AG04449 (cell line): ENCODE measurements around the gene KCNH1.

Source experiments
- CTCF ChIA-PET: fragments of 350-600 bp; formaldehyde crosslinking; extraction: SDS; loops from one replicate; lab custom pipeline; 2021; ENCODE audit warnings: antibody characterized with exemption; lab: Yijun Ruan, JAX
- POLR2A ChIA-PET: fragments of 400-600, 350-600 bp; formaldehyde crosslinking; extraction: SDS; loops from one replicate; lab custom pipeline; 2020; ENCODE audit warnings: antibody characterized with exemption, inconsistent platforms; lab: Yijun Ruan, JAX
- DNase-seq: peaks from one replicate; pipeline ENCODE4 v3.0.0-alpha.2; 2010; ENCODE audit warnings: low read depth, low spot score
- H3K4me3 ChIP-seq: 2 replicates; pipeline ENCODE4 v1.5.1; 2011; ENCODE audit warnings: low read depth, mild to moderate bottlenecking, control low read depth, low read length
- TF ChIP-seq, protein P1 (sequence below): IDR thresholded peaks from one replicate; pipeline ENCODE4 v1.5.1; 2011; ENCODE audit warnings: mild to moderate bottlenecking, moderate library complexity, low read length, control low read depth, inconsistent platforms; ENCODE audit not compliant: insufficient read depth; ENCODE audit errors: missing control alignments

Gene KCNH1

DNA sequence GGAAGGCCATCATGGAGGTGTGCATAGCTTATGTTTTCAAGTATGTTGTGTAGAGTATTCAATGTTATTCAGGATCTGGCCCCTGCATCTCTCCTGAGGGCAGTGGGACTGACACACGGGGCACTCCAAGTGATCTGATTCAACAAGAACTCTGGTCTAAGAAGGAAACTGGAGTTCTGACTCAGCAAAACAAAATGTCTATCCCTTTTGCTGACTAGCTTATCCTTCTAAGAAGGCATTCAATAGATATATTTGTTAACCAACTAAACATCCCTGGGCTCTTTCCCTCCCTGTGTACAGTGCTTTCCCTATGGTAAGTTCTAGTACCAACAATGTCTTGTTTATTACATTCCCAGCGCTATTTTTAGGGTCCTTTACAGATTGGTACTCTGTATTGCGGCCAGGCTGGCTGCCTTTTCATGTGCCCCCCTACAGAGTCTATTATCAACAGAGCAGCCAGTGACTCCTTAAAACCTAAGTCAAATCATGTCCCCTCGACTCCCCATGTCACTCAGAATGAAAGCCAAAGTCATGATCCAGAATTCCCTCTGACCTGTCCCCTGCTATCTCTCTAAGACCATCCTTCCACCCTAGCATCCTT is 304.9 kb downstream of the KCNH1 start:
- CTCF ChIA-PET = no interaction called here
- no peak for DNase-seq
- POLR2A ChIA-PET = no interaction called here
- H3K4me3 ChIP-seq = no peak overlapping the region
- TF ChIP-seq, protein P1, sequence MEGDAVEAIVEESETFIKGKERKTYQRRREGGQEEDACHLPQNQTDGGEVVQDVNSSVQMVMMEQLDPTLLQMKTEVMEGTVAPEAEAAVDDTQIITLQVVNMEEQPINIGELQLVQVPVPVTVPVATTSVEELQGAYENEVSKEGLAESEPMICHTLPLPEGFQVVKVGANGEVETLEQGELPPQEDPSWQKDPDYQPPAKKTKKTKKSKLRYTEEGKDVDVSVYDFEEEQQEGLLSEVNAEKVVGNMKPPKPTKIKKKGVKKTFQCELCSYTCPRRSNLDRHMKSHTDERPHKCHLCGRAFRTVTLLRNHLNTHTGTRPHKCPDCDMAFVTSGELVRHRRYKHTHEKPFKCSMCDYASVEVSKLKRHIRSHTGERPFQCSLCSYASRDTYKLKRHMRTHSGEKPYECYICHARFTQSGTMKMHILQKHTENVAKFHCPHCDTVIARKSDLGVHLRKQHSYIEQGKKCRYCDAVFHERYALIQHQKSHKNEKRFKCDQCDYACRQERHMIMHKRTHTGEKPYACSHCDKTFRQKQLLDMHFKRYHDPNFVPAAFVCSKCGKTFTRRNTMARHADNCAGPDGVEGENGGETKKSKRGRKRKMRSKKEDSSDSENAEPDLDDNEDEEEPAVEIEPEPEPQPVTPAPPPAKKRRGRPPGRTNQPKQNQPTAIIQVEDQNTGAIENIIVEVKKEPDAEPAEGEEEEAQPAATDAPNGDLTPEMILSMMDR = no peak

DNA sequence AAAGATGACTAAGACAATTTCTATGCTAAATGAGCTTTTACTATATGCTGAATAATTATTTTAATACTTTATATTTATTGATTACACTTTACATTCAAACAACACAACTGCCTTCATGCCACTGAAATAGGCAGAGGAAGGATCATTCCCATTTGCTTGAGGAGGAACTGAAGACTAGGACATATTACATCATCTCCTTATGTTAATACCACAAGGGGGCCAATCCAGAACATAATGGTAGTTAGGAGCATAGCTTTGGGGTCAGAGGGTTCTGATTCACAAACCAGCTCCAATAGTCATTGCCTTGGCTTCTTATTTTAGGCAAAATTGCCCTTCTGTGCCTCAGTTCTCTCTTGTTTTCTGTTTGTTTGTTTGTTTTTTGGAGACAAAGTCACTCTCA is 306.5 kb downstream of the KCNH1 start:
- CTCF ChIA-PET = interaction anchor here (1.3 kb wide), 1 partner anchor 15 kb away, joined by 3 read pairs; no protein-coding TSS in a partner anchor
- POLR2A ChIA-PET = no interaction called here
- TF ChIP-seq, protein P1 = no peak
- H3K4me3 ChIP-seq = no peak overlapping the region
- DNase-seq = no peak

DNA sequence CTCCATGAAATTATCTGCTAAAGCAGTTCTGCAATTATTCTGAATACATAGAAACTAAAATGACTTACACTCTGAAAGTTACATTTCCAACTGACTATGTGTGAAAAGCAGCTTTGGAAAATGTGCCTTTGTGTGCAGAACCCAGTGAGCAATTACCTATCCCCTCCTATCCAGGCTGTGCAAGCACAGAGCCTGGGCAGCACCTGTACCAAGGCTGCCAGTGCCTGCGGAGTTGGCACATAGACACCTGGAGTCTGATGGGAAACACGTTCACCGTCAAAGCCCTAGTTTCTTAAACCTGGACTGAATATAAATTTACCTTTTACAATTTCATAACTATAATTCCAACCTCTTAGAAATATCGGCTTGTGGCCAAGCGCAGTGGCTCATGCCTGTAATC is 307.3 kb downstream of the KCNH1 start:
- ChIA-PET POLR2A (no interaction called here), CTCF (no interaction called here)
- TF ChIP-seq, protein P1 = no peak
- DNase-seq = no peak
- H3K4me3 ChIP-seq = no peak overlapping the region

DNA sequence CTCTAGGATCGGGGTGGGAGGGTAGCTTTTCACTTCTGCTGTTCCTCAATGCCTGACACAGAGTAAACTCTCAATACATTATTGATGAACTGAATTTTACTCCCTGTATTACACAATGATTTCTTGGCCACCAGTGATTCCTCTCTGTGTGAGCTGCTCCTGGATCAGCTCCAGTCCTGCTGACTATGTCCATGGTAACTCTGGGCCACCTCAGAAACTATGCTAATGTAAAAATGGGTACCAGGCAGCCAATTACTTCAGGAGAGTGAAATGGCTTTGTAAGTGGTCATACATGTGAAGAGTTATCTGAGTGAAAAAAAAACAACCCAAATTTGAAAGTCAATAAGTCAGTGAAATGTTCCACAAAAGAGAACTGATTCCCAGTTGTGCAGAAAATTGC is 311.0 kb downstream of the KCNH1 start:
- POLR2A ChIA-PET = no interaction called here
- CTCF ChIA-PET = no interaction called here
- H3K4me3 ChIP-seq = no peak overlapping the region
- TF ChIP-seq, protein P1 = no peak
- no peak for DNase-seq

DNA sequence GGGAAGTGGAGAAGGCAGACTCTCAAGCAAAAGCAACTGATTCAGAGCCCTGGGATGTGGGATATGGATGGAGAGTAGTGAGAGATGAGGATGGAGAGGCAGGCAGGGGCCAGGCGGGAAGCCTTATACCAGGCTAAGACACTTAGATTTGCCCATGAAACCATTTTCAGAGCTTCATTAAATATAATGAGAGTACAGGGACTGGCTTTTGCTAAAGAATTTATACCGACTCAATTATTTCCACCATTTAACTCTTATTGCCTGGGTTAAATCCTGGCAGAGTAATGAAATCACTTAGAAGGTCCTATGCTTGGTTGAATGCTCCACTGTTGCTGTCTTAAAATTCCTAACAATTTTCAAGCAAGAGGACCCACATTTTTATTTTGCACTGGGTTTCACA is 311.7 kb downstream of the KCNH1 start:
- TF ChIP-seq, protein P1 = no peak
- no peak overlapping the region for H3K4me3 ChIP-seq
- DNase-seq = no peak
- CTCF ChIA-PET = no interaction called here
- POLR2A ChIA-PET = no interaction called here

DNA sequence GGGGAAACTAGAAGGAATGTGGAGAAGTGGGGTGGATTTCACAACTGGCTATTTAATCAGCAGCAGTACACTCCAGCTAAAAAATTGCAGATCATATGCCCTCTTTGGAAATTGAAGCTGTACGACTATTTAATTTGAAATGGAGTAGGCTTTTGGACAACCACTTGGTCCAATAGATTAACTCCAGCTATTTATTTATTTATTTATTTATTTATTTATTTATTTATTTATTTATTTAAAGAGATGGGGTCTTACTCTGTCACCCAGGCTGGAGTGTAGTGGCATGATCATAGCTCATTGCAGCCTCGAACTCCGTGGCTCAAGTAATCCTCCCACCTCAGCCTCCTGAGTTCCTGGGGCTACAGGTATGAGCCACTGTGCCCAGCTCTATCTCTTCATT is 312.3 kb downstream of the KCNH1 start:
- TF ChIP-seq, protein P1 = no peak
- POLR2A ChIA-PET = no interaction called here
- H3K4me3 ChIP-seq = no peak overlapping the region
- CTCF ChIA-PET = no interaction called here
- no peak for DNase-seq
